Ovary (tissue), 9 donors: Measurements from ENCODE around the gene PLCB4. TPM values are rescaled to one million over a fixed set of nuclear protein-coding genes. Genes with fewer than 3 reads are reported as not detected.

Experiments
- DNase-seq, 5 donors: peaks; one replicate each; pipeline ENCODE4 v3.0.0-alpha.2; 2019 to 2020
- H3K27ac ChIP-seq, 2 donors: fragments of 200-600 bp; one replicate each; pipeline versions ENCODE4 v1.5.1 to v1.8.0; 2019 to 2022
- H3K27me3 ChIP-seq: fragments of 200-600 bp; one replicate; pipeline ENCODE4 v1.8.0; 2022
- H3K36me3 ChIP-seq: fragments of 200-600 bp; sonication (generic); one replicate; pipeline ENCODE4 v1.5.1; 2019
- H3K4me1 ChIP-seq: one replicate; pipeline ENCODE4 v1.8.1; 2013; ENCODE audit warnings: mild to moderate bottlenecking, moderate library complexity; ENCODE audit not compliant: insufficient read depth
- H3K4me3 ChIP-seq: fragments of 200-600 bp; sonication (generic); one replicate; pipeline ENCODE4 v1.5.1; 2017
- H3K9me3 ChIP-seq, 2 donors: fragments of 200-600 bp in 1 of 2; sonication (generic) in 1 of 2; one replicate each; pipeline versions ENCODE4 v1.5.1 to v1.8.1; 2013 to 2019; ENCODE audit warnings: mild to moderate bottlenecking in 1 of 2, moderate library complexity in 1 of 2
- CTCF ChIP-seq, 3 donors: fragments of 450-650 bp in 2 of 3; fragments of 200-600 bp in 1 of 3; IDR thresholded peaks; one replicate each; pipeline versions ENCODE4 v1.5.1 to v1.8.0; 2016 to 2022; ENCODE audit warnings: antibody characterized with exemption in 3 of 3, mild to moderate bottlenecking in 1 of 3
- EP300 ChIP-seq: sonication (generic); formaldehyde crosslinking; IDR thresholded peaks from one replicate; pipeline ENCODE4 v1.6.1; 2017; ENCODE audit warnings: antibody characterized with exemption
- POLR2A ChIP-seq: fragments of 450-650 bp; IDR thresholded peaks from one replicate; pipeline ENCODE4 v1.6.1; 2017; ENCODE audit warnings: antibody characterized with exemption, mild to moderate bottlenecking, moderate library complexity
- WGBS, 3 donors: extraction: QIAGEN DNeasy Blood & Tissue Kit in 1 of 3; methylation state at CpG; one replicate each; pipeline versions ENCODE4 v1.1.5 to v1.1.7; 2013 to 2017; 5-methylcytosine and 5-hydroxymethylcytosine counted together
- intact Hi-C, 4 donors: fragments of 100-400 bp; cut with DNase I; formaldehyde crosslinking; loops; one replicate each; pipeline versions ENCODE4 v1.11.0 to v1.15.1; 2022 to 2023
- polyA plus RNA-seq, 2 donors: library from polyadenylated mRNA; stranded (reverse); fragments of 200-250 nt in 1 of 2; fragments of 350-450 nt in 1 of 2; fragmentation: Illumina TruSeq in 1 of 2; extraction: RNeasy Lipid Tissue Mini Kit (QIAGEN cat#74804) in 1 of 2; gene quantifications; one replicate each; pipeline ENCODE4 v1.2.3, GENCODE V29; 2013 to 2014
- total RNA-seq, 7 donors: library from RNA; depleted of rRNA in 2 of 7; stranded (reverse); fragments of >200 nt in 2 of 7; fragmentation: NEBNext Ultra II Directional in 3 of 7; extraction: Animal tissue kit (Norgen Biotek cat#: 25700) in 3 of 7; gene quantifications; one replicate each; pipeline versions ENCODE4 v1.1.0 to v1.2.4, GENCODE V29; 2016 to 2023
- donor health status: DM: no; HTN: no; CAD: no; lungs with moderate emphysema.
- donor health status: DM: no; HTN: no; CAD: no.
- donor health status: Bipolar disorder and iron deficiency.
- donor health status: DM: yes; HTN: yes; CAD: no.
- donor health status: DM: no; HTN: no; CAD: no.
- donor health status: DM: yes; HTN: yes; CAD: no.

The PLCB4 gene
- total and polyA plus RNA-seq, 9 donors = 2.8 to 11.8 (median 5.6) TPM

- Histone ChIP-seq H3K36me3 (no peaks in the 10 kb centered on the region), H3K9me3 (no peaks in the 10 kb centered on the region), H3K27me3 (no peaks in the 10 kb centered on the region), H3K4me1 (no peaks in the 10 kb centered on the region), H3K4me3 (no peak overlapping the region), H3K27ac (no peak overlapping the region)
- intact Hi-C loops = no loop called here
- WGBS, 3 donors = 89 to 93% (median 93%) methylated on average over 11 of the region's 11 CpGs
- no peak for DNase-seq
- TF ChIP-seq POLR2A (no peak), CTCF (IDR thresholded peaks at IDR 0.05) (no peak), EP300 (no peak)
These were observed 97.4 kb downstream of the PLCB4 start for GRCh38 chr20:9166153-9166780.

- intact Hi-C loops = no loop called here
- 95 to 99% (median 96%) methylated on average over 7 of the region's 7 CpGs for WGBS, 3 donors
These were observed 100.5 kb downstream of the PLCB4 start for GRCh38 chr20:9169409-9169808.

GRCh38 chr20:9172851-9173250 is 104.0 kb downstream of the PLCB4 start:
- H3K27me3 ChIP-seq = no peaks in the 10 kb centered on the region
- intact Hi-C loops = no loop called here
- H3K36me3 ChIP-seq = no peaks in the 10 kb centered on the region
- no peak for TF ChIP-seq CTCF (IDR thresholded peaks at IDR 0.05)
- no peak for TF ChIP-seq EP300
- no peak for TF ChIP-seq POLR2A
- H3K9me3 ChIP-seq = no peaks in the 10 kb centered on the region
- 49 to 63% (median 52%) methylated on average over 2 of the region's 2 CpGs for WGBS, 3 donors
- no peaks in the 10 kb centered on the region for H3K4me1 ChIP-seq
- H3K27ac ChIP-seq = no peak overlapping the region
- no peak for DNase-seq
- no peak overlapping the region for H3K4me3 ChIP-seq

More at GRCh38 chr20:9169409-9169808, 100.5 kb downstream of the PLCB4 start:
- H3K27me3 ChIP-seq = no peaks in the 10 kb centered on the region
- H3K36me3 ChIP-seq = no peaks in the 10 kb centered on the region
- DNase-seq = no peak
- H3K4me3 ChIP-seq = no peak overlapping the region
- H3K4me1 ChIP-seq = no peaks in the 10 kb centered on the region
- H3K9me3 ChIP-seq = no peaks in the 10 kb centered on the region
- TF ChIP-seq CTCF (IDR thresholded peaks at IDR 0.05) (no peak), POLR2A (no peak), EP300 (no peak)
- no peak overlapping the region for H3K27ac ChIP-seq

- Histone ChIP-seq H3K4me1 (no peaks in the 10 kb centered on the region), H3K9me3 (no peaks in the 10 kb centered on the region), H3K27ac (no peak overlapping the region), H3K36me3 (no peaks in the 10 kb centered on the region), H3K27me3 (no peaks in the 10 kb centered on the region), H3K4me3 (no peak overlapping the region)
- intact Hi-C loops = no loop called here
- TF ChIP-seq EP300 (no peak), POLR2A (no peak), CTCF (IDR thresholded peaks at IDR 0.05) (no peak)
- DNase-seq = no peak
- WGBS, 3 donors = 72 to 78% (median 75%) methylated on average over 4 of the region's 4 CpGs
These were observed 108.4 kb downstream of the PLCB4 start for GRCh38 chr20:9177278-9177677.
